Right ventricle myocardium superior (tissue), 1 donor: ENCODE data around the gene LCLAT1. TPM values are rescaled to one million over a fixed set of nuclear protein-coding genes. Genes with fewer than 3 reads are reported as not detected.
A peak's percentile ranks its signal among the peaks of the same experiment; 100 is the strongest.
"Not testable (repeated sequence)": the region's sequence is repeated elsewhere in the genome, so short reads cannot be mapped to it uniquely, and the experiment has no call there.

ENCODE experiments used
- ATAC-seq: fragments of 200-7000 bp; cut with Tn5 transposase; one replicate; pipeline ENCODE4 v1.9.1; 2020; ENCODE audit warnings: mild to moderate bottlenecking; ENCODE audit not compliant: poor library complexity
- DNase-seq: peaks from one replicate; pipeline ENCODE4 v3.0.0-alpha.2; 2020
- intact Hi-C: fragments of 100-400 bp; cut with DNase I; formaldehyde crosslinking; loops from one replicate; pipeline ENCODE4 v1.11.2; 2022
- total RNA-seq: library from RNA; stranded (reverse); fragmentation: NEBNext Ultra II Directional; extraction: Animal tissue kit (Norgen Biotek cat#: 25700); gene quantifications from one replicate; pipeline ENCODE4 v1.2.1, GENCODE V29; 2021
- donor health status: DM: no; HTN: yes; CAD: no; lungs with severe emphysema.

LCLAT1 gene
- total RNA-seq, 1 donor from 2014 or later: 26.3 TPM

DNA sequence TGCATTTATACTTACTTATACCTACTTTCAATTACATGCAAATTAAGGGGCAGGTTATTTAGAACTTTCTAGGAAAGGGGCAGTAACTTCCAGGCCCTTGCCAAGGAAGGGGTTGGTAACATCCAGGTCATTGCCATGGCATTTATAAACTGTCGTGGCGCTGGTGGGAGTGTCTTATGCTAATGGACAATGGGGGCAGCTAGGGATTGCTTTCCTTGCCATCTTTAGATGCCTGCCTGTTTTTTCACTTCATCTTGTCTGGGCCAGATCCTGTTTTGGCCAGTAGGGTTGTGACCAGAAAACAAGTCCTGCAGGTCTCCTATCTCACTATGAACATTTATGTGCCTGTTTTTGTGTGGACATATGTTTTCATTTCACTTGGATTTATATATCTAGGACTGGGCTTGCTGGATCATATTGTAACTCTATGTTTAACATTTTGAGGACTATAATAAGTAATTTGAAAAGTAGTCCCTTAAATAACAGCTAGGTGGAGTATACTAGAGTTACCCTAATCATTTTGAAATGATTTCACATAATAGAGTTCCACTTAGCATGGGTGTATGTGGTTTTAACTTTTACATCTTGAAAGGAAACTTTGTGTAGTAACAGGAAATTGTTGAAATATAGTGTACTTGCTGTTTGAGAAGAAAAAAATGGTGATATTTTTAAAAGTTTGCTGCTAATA lies 56.1 kb downstream of the LCLAT1 start:
- DNase-seq (no peak), ATAC-seq (peak; percentile 38)
- intact Hi-C loops: no loop called here

GRCh38 chr2:30503695-30504052 lies 56.6 kb downstream of the LCLAT1 start:
- ATAC-seq: peak; percentile 13

DNA sequence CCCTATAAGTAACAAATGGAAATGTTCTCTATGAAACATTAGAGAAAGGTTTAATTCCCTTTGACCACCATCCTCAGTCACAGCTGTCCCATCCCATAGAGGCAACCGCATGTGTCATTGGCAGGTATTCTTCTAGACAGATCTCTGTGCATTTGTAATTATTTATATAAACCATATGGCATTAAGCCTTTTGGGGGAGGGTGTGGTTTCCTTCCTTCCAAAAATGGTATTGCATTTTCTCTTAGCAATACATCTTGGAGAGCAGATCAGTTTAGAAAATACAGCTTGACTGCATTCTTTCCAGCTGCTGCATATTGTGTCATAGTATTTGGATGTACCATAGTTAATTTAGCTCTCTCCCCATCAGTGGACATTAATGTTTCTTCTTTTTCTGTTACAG lies 57.7 kb downstream of the LCLAT1 start:
- intact Hi-C loops: no loop called here
- no peak for ATAC-seq

More at GRCh38 chr2:30503695-30504052, 56.6 kb downstream of the LCLAT1 start:
- intact Hi-C loops: no loop called here
- DNase-seq: no peak

DNA sequence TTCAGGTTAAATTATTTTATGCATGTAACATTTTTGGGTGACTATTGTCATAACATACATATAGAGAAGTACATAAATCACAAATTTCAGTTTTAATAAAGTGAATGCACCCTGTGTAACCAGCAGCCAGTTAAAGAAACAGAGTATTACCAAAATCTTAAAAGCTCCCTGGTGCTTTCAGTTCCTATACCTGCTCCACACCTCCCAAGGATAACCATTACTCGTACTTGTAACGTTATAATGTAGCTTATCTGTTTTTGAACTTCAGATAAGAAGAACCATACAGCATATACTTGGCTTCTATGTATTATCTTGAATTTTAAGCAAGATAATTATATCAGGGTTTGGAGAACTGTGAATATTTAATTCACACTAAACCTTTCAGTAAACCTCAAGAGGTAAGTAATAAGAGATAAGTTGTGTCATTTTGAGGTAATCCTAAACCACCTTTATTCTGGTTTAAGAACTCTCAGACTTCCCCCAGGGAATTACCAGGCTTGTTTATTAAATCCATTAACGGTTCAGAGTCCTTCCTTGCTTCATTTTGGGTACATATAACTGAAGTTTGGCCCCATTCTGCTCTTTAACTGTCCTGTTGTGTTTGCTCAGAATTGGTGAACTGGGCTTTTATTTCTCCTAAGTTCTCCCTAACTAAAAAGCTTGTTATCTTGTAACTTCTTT lies 58.6 kb downstream of the LCLAT1 start:
- no peak for DNase-seq
- intact Hi-C loops: no loop called here
- no peak for ATAC-seq

More for the DNA sequence above, 57.7 kb downstream of the LCLAT1 start:
- DNase-seq: no peak

GRCh38 chr2:30507460-30507859 lies 60.4 kb downstream of the LCLAT1 start:
- ATAC-seq, intact Hi-C loops: not testable (repeated sequence)

DNA sequence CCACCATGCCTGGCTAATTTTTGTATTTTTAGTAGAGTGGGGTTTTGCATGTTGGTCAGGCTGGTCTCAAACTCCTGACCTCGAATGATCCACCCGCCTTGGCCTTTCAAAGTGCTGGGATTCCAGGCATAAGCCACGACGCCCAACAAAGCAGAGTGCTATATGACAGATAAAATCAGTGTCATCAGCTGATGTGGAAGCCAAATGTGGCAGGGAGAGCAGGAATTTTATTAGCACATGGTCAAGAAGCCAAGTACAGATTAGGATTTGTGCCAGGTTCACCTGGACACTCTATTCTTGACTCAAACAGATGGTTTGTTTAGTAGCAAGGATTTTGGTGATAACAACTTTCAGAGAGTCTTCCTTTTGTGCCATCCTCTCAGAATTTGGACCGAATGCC lies 62.7 kb downstream of the LCLAT1 start:
- DNase-seq (no peak), ATAC-seq (no peak)
- intact Hi-C loops: no loop called here

More at GRCh38 chr2:30507460-30507859, 60.4 kb downstream of the LCLAT1 start:
- DNase-seq: not testable (repeated sequence)

- intact Hi-C loops: no loop called here
- ATAC-seq (no peak), DNase-seq (no peak)
These were observed 63.4 kb downstream of the LCLAT1 start for GRCh38 chr2:30510409-30510808.

- DNase-seq: peak; percentile 62
- peak; percentile 60 for ATAC-seq
- intact Hi-C loops: no loop called here
These were observed 64.4 kb downstream of the LCLAT1 start for GRCh38 chr2:30511122-30512083.

- intact Hi-C loops: no loop called here
- DNase-seq (no peak), ATAC-seq (no peak)
These were observed 65.3 kb downstream of the LCLAT1 start for GRCh38 chr2:30512243-30512886.

GRCh38 chr2:30513649-30514048 lies 66.6 kb downstream of the LCLAT1 start:
- DNase-seq, ATAC-seq, intact Hi-C loops: not testable (repeated sequence)

- ATAC-seq (peak; percentile 93), DNase-seq (no peak)
- intact Hi-C loops: no loop called here
These were observed 67.2 kb downstream of the LCLAT1 start for GRCh38 chr2:30514134-30514847.

DNA sequence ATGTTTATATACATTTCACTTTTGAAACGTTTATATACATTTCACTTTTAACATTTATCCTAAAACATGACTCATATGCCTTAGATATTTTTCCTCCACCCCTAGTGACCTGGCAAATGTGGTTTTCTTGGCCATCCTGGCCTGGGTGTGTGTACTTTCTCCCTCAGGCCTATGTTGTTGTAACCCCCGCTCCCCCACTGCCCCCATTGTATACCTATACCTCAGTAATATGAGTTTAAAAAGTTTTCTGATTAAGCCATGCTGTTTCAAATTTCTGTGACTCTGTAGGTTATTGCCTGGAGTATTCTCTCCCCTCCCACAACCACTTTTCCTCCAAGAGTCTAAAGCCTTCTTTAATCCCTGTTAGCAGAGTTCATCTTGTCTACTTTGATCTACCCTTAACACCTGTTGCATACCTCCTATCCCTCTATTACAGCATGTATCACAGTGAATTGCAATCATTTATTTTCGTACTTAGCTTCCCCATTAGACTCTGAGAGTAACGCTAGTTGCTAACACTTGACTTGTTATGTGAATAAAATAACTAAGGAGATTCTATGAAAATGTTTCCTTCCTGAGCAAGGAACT lies 67.9 kb downstream of the LCLAT1 start:
- DNase-seq (no peak), ATAC-seq (peak; percentile 21)
- intact Hi-C loops: no loop called here

- ATAC-seq (no peak), DNase-seq (no peak)
- intact Hi-C loops: no loop called here
These were observed 69.1 kb downstream of the LCLAT1 start for GRCh38 chr2:30516166-30516565.

DNA sequence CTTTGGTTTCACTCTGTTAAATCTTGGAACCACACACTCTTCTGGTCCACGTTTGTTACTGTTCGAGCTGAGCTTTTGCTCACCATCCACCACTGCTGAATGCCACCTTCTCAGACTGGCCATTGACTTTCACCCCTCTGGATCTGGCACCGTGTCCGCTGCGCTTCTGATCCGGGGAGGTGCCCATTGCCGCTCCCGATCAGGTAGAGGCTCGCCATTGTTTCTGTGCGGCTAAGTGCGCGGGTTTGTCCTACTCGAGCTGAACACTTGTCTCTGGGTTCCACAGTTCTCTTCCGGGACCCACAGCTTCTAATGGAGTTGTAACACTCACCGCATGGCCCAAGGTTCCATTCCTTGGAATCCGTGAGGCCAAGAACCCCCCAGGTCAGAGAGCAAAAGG lies 72.8 kb downstream of the LCLAT1 start:
- ATAC-seq: no peak
- DNase-seq: no peak
- intact Hi-C loops: no loop called here

- ATAC-seq (no peak), DNase-seq (no peak)
- intact Hi-C loops: no loop called here
These were observed 75.4 kb downstream of the LCLAT1 start for GRCh38 chr2:30522421-30522820.

DNA sequence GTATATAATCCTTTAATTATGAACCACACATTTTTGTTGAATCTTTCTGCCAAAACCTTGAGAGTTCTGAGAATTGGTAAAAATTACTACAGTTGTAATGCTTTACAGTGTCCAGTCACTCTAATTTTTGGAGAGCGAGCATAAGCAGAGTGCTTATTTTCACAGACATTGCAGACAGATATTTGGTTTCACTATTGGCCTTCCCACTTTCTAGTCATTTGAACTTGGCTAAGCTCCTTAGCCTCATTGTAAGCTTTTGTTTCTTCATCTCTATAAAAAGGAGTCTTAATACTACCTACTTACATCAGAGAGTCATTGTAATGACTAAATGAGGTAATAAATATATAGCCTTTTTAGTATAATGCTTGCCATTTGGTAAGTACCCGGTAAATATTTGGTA lies 80.4 kb downstream of the LCLAT1 start:
- DNase-seq (no peak), ATAC-seq (no peak)
- intact Hi-C loops: no loop called here

- ATAC-seq (no peak), DNase-seq (no peak)
- intact Hi-C loops: no loop called here
These were observed 80.8 kb downstream of the LCLAT1 start for GRCh38 chr2:30527859-30528258.

DNA sequence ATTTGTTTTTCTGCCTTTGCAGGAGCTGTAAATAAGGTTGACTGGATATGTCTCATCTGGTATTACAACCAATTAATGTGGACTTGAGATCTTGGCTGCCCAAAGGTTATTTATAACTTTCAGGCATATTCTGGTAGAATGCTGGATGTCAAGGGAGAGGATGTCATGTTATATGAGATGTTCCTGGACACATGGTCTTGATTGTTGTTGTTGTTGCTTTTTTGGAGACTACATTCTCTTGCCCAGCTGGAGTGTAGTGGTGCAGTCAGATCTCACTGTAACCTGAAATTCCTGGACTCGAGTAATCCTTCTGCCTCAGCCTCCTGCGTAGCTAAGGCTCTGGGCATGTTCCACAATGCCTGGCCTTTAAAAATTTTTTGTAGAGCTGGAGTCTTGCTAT lies 83.3 kb downstream of the LCLAT1 start:
- DNase-seq (no peak), ATAC-seq (no peak)
- intact Hi-C loops: no loop called here
